ENCODE data around the gene SLC22A4.

The SLC22A4 gene

GRCh38 chr5:132300577-132301343 is 6.6 kb downstream of the SLC22A4 start:
- peak; percentile 81 for DNase-seq

DNA sequence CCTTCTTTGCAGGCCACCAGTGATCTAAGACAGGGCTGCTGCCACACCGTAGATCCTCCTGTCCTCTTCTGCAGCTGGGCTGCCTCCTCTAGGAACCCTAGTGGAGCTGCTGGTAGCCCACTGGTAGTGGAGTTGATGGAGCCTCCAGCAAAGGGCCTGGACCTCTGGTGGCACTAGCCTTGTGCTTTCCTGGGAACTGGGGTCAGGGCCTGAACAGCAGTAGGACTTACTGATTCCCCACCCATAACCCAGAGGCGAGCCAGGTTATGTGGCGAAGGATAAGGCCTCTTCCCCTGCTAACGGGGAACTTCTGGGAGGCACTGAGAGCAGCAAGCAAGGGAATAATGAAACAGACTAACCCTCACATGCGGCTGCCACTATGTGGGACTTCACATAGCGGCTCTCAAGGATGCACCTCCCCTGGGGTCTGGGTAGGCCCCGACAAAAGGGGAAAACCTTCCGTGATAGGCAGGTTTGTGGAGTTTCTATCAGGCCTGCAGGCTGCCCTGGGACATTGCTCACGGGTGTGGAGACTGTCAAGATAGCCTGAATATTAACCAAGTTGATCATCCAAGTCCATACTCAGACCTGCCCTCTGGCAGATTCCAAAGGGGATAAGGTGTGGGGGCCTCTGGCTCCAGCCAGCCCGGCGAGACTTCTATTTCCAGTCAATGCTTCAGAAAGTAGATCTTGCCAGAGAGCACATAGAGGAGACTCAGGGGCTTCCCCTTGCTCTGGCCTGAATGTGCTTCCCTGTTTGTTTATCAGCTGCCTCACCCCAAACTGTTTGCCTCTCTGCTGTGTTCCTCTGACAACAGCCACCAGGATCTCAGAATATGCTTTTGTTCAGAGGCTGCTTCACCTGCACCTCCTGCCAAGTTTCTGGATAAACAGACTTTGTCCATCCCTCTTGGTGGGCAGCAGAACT is 7.4 kb downstream of the SLC22A4 start:
- DNase-seq, result peak; percentile 72

GRCh38 chr5:132302413-132302812 is 8.2 kb downstream of the SLC22A4 start:
- DNase-seq, result no peak

- DNase-seq, result no peak
Measured at GRCh38 chr5:132303589-132303988, 9.4 kb downstream of the SLC22A4 start.

- DNase-seq, result no peak
Measured at GRCh38 chr5:132305420-132305819, 11.2 kb downstream of the SLC22A4 start.

- no peak for DNase-seq
Measured at GRCh38 chr5:132308701-132309100, 14.5 kb downstream of the SLC22A4 start.

DNA sequence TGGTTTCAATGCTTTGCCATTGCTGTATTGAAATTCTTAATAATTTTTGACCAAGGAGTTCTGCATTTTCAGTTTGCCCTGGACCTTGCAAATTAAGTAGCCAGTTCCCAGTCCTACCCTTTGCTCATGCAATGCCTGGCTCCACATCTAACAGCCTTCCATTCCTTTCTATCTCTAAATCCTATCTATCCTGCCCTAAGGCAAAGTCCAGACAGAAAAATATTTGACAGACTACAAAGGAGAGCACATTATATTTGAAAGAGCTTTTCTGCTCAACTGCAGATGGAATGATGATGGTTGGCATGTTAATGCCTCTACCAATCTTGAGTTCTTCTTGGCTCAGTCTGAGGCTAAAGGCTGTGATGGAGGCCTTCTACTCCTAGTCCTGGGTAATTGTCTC is 15.5 kb downstream of the SLC22A4 start:
- DNase-seq, result no peak

DNA sequence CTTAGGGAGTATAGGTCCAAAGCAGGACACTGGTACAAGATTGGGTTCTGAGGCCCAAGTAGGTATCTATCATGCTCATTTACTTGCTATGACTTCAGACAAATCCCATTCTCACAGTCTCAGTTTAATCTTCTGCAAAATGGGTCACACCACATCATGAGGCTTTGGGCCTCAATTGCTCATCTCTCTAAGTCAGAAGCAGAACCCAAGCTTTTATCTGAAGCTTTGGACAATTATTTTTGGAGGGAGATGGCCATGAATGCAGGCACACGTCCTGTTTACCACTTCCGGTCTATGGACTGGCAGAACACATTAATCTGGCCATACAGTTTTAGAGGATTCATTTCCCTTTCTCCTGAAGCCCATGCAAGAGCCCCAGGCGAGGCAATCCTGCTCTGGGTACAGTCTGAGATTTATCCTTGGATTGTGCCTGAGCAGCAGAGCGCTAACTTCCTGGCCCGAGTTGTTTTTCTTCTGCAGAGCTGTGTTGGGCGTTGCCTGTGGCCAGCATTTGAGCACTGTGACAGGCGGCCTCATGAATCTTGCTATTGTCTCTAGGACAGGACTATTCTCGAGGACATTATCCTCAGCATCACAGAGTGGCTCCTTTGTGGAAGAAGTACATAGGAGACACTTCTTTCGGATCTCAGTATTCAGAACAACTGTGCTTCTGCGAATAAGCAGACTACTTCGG is 16.1 kb downstream of the SLC22A4 start:
- no peak for DNase-seq

- no peak for DNase-seq
Measured at GRCh38 chr5:132313366-132313765, 19.2 kb downstream of the SLC22A4 start.

- peak; percentile 95 for DNase-seq
Measured at GRCh38 chr5:132313961-132314432, 19.8 kb downstream of the SLC22A4 start.

DNA sequence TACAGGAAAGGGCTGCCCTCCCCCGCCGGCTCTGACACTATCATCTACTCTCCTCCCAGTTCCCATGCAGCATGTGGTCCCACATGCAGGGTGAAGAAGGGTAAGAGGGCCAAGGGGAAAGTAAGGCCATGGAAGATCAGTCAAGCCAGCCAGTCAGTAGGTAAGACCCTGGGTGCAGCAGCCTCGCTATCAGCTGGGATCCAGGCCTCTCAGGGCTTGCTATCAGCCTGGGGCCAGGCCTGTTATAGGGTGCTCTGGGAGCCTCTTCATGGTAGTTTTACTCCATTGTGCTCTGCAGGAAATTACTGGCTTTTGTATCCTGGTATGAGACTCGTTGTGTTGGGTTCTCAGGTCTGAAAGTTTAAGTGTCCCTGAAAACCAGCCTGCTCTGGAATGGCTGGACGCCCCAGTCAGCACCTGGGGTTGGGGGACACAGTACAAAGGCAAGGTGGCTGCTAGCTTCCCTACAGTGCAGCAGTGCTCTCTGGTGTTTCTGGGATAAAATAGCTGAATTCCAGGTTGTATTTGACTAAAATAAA is 21.4 kb downstream of the SLC22A4 start:
- peak; percentile 97 for DNase-seq

GRCh38 chr5:132319975-132320374 is 25.8 kb downstream of the SLC22A4 start:
- no peak for DNase-seq

DNA sequence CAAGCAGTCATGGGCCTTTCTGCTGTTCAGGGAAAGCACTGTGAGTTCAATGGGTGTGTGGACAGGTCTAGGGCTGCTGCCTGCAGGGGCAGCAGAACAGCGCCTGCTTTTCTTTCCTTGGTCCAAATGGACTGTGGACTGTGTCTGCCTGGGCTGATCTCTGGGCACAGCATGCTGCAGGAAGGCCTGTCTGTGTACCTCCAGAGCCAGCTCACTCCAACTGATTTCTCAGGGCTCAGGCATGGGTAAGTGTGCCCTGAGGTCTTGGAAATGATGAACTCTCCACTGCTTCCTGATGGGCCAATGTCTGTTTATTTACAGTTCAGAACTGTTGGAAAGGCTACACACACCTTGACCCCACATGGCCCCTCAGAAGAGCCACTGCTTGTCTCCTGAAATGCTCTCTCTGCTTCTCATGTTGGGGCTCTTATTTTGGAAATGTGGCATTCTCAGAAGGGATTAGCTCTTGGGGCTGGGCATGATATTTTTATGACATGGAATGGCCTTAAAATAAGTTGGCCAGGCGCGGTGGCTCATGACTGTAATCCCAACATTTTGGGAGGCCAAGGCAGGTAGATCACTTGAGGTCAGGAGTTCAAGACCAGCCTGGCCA is 27.0 kb downstream of the SLC22A4 start:
- no peak for DNase-seq

GRCh38 chr5:132322266-132322665 is 28.1 kb downstream of the SLC22A4 start:
- no peak for DNase-seq

DNA sequence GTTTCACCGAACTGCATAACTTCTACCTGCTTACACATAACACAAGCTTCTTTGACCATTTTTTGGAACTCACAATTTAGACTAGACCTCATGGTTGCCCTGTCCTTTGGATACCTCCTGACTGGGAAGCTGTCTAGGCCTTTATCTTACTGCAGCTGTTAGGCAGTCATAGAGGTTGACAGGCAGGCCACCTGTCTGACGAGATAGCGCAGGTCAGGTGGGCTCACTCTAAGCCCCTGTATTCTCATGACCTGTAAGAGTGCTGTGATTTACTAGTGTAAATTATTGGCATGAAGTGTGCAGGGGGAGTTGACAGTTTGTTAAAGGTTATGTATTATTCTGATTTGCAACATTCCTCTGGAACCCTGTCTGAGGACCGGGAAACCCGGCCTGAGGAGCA is 29.0 kb downstream of the SLC22A4 start:
- no peak for DNase-seq

GRCh38 chr5:132325691-132326090 is 31.5 kb downstream of the SLC22A4 start:
- no peak for DNase-seq

- DNase-seq, result peak; percentile 33
Measured at GRCh38 chr5:132327252-132327955, 33.2 kb downstream of the SLC22A4 start.

DNA sequence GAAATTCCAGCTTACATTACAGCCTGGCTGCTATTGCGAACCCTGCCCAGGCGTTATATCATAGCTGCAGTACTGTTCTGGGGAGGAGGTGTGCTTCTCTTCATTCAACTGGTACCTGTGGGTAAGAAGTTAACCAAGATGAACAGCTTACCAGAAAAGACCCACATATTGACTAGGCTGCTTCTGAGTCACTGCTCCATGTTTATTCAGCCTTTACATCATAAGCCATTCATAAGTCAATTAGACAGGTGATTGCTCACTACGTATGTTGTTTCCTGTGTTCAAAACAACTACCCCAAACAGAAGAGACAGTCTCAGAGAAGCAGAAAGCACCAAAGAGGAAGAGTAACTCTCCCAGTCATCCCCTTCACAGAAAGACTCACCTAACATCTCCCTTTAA is 40.6 kb downstream of the SLC22A4 start:
- DNase-seq, result no peak

DNA sequence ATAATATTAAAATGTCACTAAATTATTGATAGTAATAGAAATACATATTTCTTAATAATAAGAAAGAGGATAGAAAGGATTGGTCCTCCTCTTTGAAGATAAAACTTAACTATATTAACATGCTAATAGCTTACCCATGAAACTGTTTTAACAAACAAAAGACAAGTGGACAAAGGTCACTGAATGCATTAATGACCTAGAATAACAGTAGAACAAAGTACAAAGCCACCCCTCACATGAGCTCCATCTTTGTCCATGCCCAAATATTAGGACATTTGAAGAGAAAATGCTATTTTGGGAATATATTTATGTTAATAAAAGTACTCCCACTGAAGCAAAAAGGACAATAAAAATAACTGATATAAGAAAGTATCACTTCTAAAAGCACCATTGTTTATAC is 41.2 kb downstream of the SLC22A4 start:
- no peak for DNase-seq

- DNase-seq, result no peak
Measured at GRCh38 chr5:132339502-132339901, 45.3 kb downstream of the SLC22A4 start.

GRCh38 chr5:132342291-132343180 is 48.3 kb downstream of the SLC22A4 start:
- no peak for DNase-seq

Measured in hematopoietic multipotent progenitor cell treated with erythropoietin and hydrocortisone succinate and interleukin-3 and kit ligand, for 8 days (in vitro differentiated cells).